ENCODE results near the gene IDH3A. TPM values are rescaled to one million over a fixed set of nuclear protein-coding genes. Genes with fewer than 3 reads are reported as not detected.

The IDH3A gene
- total RNA-seq, 1 experiment from 2014 or later, result 40.2 TPM

DNA sequence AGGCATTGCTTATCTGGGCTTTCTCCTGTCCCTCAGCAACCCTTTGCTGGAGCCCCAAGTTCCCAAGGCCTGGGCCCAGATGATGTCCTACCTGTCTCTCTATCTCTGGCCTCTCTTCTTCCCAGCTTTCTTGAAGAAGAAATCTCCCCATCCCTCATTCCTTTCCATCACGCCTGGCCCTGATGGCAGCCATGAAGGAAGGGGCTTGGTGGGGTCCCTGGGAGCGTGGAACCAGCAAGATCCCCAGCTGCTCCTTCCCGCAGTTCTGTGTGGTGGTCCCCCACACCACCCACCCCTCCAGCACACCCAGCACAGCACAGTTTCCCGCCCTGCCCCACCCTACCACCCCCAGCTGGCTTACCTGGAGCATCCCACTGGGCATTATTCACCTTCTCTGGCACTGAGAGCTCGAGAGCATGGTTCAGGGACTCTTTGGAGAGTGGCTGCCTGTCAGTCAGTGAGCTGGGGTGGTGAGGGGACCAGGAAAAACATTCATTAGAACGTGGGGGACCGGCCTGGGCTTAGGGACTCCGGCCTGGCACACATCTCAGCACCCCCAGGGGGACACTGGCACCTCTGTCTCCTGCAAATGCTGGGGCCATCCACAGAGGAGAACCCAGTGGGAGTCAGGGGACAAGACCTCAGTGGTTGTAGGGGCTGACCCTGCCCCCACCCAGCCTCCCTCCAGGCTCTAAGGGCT is 58.6 kb downstream of the IDH3A start:
- Histone ChIP-seq H3K23ac (ENCODE audit: insufficient read length, low read depth, low read length) (no peak overlapping the region), H3K9me3 (ENCODE audit: control insufficient read depth, low read depth, low read length) (no peaks in the 10 kb centered on the region), H3K14ac (ENCODE audit: insufficient read depth, low read length) (no peak overlapping the region), H3K4me1 (ENCODE audit: insufficient read depth, low read length) (no peaks in the 10 kb centered on the region), H3K9ac (ENCODE audit: extremely low read depth, insufficient read length, low read length) (no peak overlapping the region), H3K27ac (ENCODE audit: insufficient read length, low read depth, low read length) (no peak overlapping the region), H4K8ac (replicated peaks; ENCODE audit: insufficient read length, low read depth, low read length) (no peak overlapping the region), H2AK5ac (ENCODE audit: insufficient read length, low read length) (no peak overlapping the region), H2BK120ac (ENCODE audit: low read depth, low read length, poor library complexity, severe bottlenecking) (no peak overlapping the region), H4K91ac (ENCODE audit: insufficient read length, low read depth, low read length) (no peak overlapping the region), H3K18ac (ENCODE audit: insufficient read length, low read depth, low read length) (no peak overlapping the region), H3K56ac (ENCODE audit: insufficient read length, low read depth, low read length) (no peak overlapping the region), H3K79me2 (ENCODE audit: insufficient read depth, low read length) (no peaks in the 10 kb centered on the region), H3K4ac (ENCODE audit: low read depth, low read length) (no peak overlapping the region), H2BK15ac (ENCODE audit: low read depth, low read length) (no peak overlapping the region), H2BK20ac (ENCODE audit: low read depth, low read length, poor library complexity, severe bottlenecking) (no peak overlapping the region), H3K4me2 (ENCODE audit: insufficient read depth, insufficient read length, low read length) (no peak overlapping the region), H3K27me3 (ENCODE audit: insufficient read depth, low read length) (no peaks in the 10 kb centered on the region), H4K20me1 (ENCODE audit: control insufficient read depth, insufficient read depth, insufficient read length) (no peaks in the 10 kb centered on the region), H2BK5ac (ENCODE audit: insufficient read length, low read length) (no peak overlapping the region), H3K23me2 (ENCODE audit: insufficient read length, low read depth, low read length, poor library complexity, severe bottlenecking) (no peaks in the 10 kb centered on the region), H4K5ac (ENCODE audit: insufficient read length, low read depth, low read length) (no peak overlapping the region), H3K79me1 (ENCODE audit: insufficient read depth, low read depth, low read length, poor library complexity, severe bottlenecking) (no peaks in the 10 kb centered on the region), H2BK12ac (ENCODE audit: insufficient read length, low read depth, low read length) (no peak overlapping the region), H3T11ph (ENCODE audit: low read length) (no peak overlapping the region), H2AFZ (ENCODE audit: low read length) (no peak overlapping the region)
- H3K27me3 Mint-ChIP-seq (ENCODE audit: low read depth), result peaks cover 2% of the 10 kb centered on the region; the same call in 1 of the 2 replicates
- H3K9me3 Mint-ChIP-seq, result no peaks in the 10 kb centered on the region
- H3K36me3 Mint-ChIP-seq (ENCODE audit: insufficient read depth in 1 of 3, low read depth in 3 of 3), result no peaks in the 10 kb centered on the region
- peak overlapping the region in 1 of 3 experiments; percentile 72; a peak in 1 of 7 replicates for H3K27ac Mint-ChIP-seq
- WGBS (ENCODE audit: extremely low coverage, insufficient read length, low lambda C conversion rate), result no CpG with 5 or more reads among the region's 8 CpGs
- H3K4me1 Mint-ChIP-seq, result peaks cover 6 to 11% of the 10 kb centered on the region in 2 experiments; a peak in 3 of 4 replicates
- DNase-seq, result no peak
- TF ChIP-seq, protein P1, sequence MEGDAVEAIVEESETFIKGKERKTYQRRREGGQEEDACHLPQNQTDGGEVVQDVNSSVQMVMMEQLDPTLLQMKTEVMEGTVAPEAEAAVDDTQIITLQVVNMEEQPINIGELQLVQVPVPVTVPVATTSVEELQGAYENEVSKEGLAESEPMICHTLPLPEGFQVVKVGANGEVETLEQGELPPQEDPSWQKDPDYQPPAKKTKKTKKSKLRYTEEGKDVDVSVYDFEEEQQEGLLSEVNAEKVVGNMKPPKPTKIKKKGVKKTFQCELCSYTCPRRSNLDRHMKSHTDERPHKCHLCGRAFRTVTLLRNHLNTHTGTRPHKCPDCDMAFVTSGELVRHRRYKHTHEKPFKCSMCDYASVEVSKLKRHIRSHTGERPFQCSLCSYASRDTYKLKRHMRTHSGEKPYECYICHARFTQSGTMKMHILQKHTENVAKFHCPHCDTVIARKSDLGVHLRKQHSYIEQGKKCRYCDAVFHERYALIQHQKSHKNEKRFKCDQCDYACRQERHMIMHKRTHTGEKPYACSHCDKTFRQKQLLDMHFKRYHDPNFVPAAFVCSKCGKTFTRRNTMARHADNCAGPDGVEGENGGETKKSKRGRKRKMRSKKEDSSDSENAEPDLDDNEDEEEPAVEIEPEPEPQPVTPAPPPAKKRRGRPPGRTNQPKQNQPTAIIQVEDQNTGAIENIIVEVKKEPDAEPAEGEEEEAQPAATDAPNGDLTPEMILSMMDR (conservative IDR thresholded peaks at IDR 0.05), result no peak
- no peak overlapping the region for H3K4me3 Mint-ChIP-seq
